T-helper 1 cell treated with Interleukin-12 subunit alpha and Interleukin-12 subunit beta and Interleukin-4 antibody, amounts not matched to agents 30 ng/mL and 1 ng/mL, for 36 hours (primary cell): Measurements from ENCODE around the gene MTURN. TPM values are rescaled to one million over a fixed set of nuclear protein-coding genes. Genes with fewer than 3 reads are reported as not detected.
"Not testable (repeated sequence)": the region's sequence is repeated elsewhere in the genome, so short reads cannot be mapped to it uniquely, and the experiment has no call there.

Source experiments
- intact Hi-C: fragments of 100-400 bp; cut with micrococcal nuclease; formaldehyde crosslinking; loops from one replicate; pipeline ENCODE4 v1.15.1; 2024
- total RNA-seq: library from RNA; stranded (reverse); gene quantifications from 2 replicates; pipeline ENCODE4 v1.2.3, GENCODE V29; 2022

MTURN gene
- total RNA-seq, 1 donor from 2014 or later, result 1.1 TPM

DNA sequence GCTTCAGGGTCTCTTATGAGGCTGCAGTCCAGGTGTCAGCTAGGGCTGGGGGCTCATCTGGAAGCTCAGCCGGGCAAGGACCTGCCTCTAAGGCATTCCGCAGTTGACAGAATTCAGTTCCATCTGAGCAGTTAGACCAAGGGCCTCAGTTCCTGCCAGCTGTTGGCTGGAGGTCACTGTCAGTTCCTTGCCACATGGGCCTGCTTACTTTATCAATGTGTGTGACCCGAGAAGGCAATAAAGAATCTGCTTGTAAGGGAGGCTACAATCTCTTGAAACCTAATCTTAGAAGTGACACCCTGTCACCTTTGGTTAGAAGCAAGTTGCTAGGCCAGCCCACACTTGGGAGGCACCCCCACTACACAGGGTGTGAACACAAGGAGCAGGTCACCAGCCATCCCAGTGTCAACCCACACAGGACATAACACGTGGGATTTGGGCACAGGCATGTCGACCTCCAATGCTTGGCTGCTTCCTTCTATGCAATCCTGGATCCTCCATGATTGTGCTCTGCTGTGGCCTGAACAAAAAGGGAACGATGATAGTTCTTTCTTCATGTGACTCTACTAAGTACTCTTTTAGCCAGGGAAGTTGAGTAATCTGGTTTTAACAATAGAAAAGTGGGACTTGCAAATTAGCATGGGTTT lies 41.8 kb downstream of the MTURN start:
- intact Hi-C loops, result no loop called here

DNA sequence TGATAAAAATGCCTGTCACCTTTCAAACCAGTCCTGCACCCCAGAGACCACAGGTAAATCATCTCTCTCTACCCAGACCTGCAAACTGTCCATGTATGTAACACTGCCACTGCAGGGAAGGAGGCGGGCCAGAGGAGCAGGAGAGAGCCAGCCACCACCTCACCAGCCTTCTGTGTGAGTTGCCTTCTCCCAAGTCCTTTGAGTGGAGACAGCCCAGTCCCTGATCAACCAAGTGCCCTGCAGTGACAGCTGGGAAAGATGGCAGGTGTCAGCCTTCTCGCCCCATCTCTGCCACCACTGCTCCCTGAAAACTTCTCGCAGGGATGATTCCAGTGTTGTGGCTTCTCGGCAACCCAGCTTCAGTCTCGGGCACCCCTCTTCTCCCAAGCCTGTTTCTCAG lies 42.4 kb downstream of the MTURN start:
- intact Hi-C loops, result no loop called here

DNA sequence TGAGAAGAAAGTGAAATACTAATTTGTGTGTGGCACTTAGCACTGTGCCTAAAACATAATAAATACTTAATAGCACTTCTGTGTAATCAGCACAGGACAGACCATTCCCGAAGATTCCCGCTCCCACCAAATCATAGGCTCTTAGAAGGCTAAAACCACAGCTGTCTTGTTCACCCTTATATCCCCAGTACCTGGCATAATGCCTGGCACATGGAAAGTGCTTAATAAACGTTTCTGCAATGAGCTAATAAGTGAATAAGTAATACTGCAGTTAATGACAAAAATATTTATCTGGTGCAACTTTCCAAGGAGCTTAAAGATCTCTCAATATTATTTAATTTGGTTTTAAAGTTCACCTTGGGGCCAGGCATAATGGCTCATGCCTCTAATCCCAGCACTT lies 43.2 kb downstream of the MTURN start:
- intact Hi-C loops, result no loop called here

DNA sequence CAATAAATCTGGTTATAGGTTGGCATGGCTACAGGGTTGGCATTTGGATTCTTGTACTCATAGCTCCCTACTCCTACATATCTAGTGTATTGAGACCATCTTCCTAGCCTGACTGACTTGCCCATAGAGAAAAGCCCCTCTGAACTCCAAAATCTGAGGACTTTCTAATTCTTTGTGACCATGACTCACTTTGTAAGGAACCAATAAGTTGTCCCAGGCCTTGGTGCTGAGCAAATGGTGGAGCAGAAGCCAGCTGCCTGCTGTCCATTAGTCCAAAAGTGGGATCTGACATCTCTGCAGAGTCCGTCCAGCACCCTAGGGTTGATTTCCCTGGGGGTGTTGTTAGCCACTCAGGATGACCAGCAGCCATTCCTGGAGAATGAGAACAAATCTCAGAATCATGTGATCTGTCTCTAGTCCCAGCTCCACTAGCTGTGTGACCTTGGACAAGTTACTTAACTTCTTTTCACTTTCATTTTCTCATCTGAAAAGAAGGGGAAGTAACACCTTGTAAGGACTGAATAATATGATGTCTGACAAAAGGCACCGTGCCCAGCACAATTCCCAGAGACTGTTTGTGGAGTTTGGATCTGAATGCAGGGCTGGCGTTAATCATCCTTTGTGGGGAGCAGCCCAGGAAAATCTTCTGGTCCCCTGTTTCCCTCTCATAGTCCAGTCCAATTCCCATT lies 44.1 kb downstream of the MTURN start:
- intact Hi-C loops, result no loop called here

DNA sequence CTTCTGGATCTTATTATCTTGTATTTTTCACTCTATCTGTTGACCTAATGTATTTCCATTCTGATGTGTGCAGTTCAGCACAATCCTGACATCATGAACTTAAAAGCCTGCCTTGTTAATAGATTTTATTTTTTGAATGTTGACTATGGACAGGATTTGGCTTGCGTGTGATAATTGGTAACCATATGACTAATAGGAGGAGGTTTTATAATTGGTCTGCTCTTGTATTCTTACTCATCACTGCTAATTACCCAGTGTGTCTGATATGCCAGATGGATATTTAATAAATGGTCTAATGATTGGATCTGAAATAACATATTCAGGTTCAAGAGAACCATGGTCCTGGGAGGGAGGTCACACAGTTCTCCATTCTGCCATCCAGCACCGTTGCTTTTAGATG lies 45.9 kb downstream of the MTURN start:
- intact Hi-C loops, result no loop called here

DNA sequence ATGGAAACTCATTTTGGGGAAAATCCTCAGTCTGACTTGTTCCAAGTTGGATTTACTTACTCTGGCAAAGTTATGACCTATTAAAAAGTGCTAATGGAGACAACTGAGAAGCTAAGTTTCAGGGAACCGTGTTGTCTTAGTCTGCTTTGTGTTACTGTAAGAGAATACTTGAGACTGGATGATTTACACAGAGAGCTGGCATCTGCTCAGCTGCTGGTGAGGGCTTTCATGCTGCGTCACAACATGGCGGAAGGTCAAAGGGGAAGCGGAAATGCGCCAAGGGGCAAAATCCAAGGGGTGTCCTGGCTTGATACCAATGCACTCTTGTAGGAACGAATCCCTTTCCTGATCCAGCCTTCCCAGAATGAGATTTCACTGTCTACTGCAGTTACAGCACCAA lies 46.4 kb downstream of the MTURN start:
- intact Hi-C loops, result no loop called here

DNA sequence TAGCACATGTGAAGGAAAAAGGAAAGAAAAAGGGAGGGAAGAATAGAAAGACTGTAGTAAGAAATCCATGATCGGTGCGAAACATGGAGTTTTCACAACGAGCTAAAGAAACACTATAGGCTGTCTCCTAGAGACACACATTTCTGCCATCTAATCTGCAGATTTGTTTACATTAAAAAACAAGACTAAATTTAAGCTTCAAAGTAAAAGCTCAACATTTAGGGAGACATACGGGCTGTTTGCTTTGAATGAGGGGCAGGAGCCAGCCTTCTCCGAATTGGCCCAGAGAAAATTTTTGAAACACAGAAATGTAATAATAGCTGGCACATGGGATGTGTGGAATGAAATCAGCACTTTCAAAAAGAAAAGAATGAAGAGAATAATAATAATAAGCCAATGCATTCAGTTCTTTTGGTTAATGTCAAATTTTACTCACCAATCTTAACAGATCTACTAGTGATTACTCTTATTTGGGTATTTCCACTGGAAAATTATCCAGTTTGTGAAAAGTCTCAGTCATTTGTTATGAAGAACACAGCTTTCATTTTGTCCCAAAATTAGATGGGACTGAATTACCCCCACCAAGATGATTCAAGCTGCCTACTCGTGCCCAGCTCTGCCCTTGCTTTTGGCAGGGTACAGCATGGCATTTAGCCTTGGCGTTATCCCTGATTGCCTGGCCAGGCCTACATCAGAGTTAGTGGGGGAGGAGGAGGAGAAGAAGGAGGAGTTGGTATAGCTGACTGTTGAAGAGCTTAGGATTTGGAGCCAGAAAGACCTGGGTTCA lies 47.1 kb downstream of the MTURN start:
- intact Hi-C loops, result no loop called here

DNA sequence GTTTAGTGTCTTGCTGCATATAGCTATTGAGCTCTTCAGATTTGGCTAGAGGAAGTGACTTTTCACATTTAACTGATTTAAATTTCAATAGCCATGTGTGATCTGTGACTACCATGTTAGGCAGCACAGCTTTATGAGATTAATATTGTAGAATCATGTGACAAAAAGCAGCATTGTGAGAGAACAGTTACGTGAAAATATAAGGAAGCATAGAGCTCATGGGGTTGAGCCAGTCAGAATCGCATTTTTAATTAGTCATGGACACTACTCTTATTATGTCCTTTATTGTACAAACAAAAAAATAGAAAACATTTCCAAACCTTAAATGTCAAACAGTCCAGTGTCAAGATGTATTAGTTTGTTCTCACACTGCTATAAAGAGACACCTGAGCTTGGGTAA lies 48.0 kb downstream of the MTURN start:
- intact Hi-C loops, result no loop called here

DNA sequence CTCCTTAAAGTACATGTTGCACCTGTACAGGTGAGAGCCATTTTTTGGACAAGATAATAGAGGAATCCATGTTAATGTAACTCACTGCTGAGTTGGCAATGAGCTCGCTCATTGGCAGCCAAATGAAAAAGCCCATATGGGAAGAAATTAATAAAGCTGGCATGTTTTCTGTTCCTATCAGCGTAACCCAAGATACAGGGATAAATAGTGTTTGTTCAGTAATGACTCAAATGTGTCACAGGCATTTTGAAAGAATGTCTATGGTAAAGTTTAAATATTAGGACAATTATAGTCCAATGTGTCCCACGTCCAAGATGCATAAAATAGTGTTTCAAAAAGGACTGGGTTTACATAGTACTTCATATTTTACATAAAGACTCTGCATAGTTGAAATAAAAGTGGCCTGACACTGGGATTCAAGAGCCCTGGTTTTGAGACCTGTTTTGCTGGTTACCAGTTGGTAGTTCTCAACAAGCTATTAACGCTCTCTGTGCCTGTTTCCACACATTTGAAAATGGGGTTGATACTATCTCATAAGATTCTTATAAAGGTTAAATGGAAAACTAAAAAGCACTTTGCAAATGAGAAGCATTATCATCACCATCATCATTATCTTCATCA lies 49.1 kb downstream of the MTURN start:
- intact Hi-C loops, result no loop called here

DNA sequence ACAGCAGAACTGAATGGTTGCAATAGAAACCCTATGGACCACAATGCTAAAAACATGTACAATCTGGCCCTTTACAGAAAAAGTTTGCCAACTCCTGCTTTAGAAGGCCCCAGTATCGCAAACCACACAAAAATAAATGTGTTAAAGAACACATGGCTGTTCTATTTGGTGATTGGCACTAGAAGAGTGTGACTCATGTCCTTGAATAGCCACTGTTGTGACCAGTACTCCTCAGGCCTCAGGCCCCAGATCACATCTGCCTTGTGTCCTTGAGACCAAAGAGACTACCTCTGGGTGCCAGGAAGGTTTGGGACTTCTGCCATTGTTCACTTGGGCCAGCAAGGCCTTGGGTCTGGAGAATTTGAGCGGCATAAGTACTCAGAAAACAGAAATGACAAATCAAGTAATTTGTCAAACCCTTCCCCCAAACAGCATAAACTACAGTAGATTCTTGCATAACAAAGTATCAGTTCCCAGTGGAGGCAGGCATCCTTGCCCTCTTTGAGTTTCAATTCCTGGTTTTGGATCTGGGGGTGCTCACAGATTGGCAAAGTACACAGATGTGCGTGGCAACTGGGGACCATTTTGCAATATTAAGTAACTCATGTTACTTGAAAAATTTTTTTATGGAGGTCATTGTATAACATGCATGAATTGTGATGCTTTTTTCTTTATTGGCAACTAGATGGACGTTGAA lies 50.2 kb downstream of the MTURN start:
- intact Hi-C loops, result no loop called here

DNA sequence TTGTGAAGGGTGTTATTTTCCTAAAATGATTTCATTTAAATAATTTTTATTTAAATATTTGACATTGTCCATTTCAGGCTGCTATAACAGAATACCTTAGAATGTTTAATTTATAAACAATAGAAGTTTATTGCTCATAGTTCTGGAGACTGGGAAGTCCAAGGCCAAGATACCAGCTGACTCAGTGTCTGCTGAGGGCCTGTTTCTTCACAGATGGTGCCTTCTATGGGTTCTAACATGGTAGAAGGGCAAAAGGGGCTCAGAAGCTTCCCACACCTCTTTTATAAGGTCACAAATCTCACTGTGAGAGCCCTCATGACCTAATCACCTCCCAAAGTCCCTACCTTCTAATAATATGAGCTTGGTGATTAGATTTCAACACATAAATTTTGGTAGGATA lies 50.7 kb downstream of the MTURN start:
- intact Hi-C loops, result no loop called here

DNA sequence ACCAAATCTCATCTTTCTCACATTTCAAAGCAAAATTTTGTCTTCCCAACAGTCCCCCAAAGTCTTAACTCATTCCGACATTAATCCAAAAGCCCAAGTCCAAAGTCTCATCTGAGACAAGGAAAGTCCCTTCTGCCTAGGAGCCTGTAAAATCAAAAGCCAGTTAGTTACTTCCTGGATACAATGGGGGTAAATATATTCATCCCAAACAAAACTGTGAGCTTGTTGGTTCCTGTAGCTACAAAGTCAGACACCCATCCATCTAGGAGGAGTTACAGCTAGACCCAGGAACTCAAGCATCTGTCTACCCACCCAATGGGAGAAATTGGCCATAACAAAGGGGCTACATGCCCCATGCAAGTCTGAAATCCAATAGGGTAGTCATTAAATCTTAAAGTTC lies 51.9 kb downstream of the MTURN start:
- intact Hi-C loops, result no loop called here

DNA sequence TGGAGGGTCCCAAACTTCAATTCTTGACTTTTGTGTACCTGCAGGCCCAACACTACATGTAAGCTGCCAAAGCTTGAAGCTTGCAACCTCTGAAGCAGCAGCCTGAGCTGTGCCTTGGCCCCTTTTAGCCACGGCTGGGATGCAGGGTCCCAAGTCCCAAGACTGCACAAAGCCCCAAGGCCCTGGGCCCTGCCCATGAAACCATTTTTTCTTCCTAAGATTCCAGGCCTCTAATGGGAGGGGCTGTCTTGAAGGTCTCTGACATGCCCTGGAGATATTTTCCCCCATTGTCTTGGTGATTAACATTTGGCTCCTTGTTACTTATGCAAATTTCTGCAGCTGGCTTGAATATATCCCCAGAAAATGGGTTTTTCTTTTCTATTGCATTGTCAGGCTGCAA lies 52.7 kb downstream of the MTURN start:
- intact Hi-C loops, result no loop called here

DNA sequence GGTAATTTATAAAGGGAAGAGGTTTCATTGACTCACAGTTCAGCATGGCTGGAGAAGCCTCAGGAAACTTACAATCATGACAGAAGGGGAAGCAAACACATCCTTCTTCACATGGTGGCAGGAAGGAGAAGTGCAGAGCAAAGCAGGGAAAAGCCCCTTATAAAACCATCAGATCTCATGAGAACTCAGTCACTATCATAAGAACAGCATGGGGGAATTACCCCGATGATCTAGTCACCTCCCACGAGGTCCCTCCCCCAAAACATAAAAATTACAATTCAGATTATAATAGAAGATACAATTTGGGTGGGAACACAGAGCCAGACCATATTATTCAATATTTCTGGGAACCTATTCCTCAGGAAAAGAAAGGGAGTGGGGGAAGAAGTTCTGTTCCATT lies 53.6 kb downstream of the MTURN start:
- intact Hi-C loops, result not testable (repeated sequence)

DNA sequence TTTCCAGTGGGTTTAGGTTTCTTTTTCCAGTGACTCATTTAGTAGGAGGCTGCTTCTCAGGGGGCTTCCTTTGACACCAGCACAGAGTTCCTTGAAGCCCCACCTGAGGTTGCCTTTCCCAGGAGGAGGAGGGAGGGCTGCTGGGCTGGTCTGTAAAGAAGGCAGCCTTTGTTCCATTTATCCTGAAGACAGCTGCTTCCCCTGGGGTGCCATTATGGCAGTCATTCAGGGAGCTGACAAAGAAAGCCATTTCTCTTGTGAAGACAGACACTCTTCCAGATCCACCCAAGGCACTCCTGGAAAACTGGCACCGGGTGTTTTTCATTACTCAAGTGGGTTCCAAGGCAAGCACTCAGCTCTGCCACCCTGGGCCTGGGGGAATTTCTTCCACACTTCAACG lies 54.0 kb downstream of the MTURN start:
- intact Hi-C loops, result no loop called here

DNA sequence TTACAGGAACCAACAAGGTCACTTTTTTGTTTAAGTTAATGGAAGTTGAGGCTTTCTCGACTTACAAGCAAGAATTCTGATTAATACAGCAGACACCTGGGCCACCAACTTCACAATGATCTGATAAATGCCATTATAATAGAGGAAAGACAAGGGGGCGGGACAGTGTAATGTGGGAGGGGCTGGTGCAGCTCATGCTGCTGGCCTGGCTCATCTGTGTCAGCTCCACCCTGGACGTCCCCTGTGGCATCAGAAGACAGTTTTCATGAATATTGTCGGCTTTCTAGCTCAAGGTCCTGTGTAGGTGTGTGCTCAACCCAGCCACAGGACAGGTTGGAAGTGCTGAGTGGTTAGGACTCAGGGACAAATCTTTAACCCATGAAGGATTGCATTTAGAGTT lies 57.0 kb downstream of the MTURN start:
- intact Hi-C loops, result no loop called here

DNA sequence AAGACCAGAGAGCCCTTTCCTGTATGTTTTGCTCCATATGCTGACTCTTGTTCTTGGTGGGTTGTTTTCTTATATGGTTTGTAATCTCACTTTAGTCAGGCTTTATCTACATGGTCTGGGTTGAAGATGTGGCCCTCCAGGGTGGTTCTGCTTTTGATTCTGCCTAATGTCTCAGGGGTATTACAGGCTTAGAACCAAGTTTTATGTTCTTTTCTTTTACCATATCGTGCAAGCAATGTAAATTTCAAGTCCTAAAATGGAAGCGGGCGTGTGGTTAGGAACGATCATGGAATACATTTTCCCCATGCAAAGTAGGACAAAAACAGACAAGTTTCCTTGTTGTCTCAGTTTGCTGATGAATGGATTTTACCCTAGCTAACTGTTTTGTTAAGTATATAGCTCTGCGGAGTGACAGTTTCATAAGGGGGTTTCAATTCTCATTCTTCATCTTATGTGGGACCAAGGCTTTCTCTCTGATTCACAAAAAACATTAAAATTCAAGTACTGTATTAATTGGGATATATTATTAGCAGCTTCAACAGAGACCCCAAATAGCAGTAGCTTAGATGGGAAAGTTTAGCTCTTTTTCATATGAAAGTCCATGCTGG lies 58.7 kb downstream of the MTURN start:
- intact Hi-C loops, result no loop called here

DNA sequence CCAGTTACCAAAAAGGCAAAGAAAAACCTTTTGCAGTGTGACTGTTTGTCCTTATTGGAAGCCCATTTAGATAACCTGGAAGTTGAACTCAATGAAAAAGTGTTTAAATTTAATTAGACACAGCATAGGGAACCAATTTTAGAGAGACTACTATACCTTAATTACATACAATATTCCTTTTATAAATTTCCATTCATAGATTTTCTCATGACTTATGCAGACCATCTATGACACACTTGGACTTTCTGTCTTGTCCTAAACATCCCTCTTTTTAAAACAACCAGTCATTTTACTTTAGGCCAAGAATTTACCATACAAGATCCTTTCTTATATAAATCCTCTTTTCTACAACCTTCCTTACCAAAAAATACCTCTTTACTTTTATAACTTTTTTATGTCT lies 61.6 kb downstream of the MTURN start:
- intact Hi-C loops, result no loop called here

DNA sequence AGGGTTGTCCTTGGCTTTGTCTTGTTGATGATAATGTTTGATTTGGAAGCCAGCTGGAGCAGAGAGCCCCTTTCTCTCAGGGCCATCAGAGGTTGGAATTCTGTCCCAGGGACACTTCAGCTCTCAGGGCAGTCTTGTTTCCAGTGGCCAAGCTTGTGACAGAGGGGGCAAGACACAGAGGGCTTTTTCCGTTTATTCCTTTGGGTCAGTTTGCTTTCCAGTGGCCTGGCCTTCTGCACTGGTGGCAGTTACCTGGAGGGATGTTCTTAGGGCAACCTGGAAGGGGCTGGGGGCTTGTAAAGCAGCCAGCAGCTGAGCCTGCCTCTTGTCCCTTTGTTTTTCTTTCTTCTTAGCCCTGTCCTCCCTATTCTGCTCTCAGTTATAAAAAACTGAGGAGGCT lies 62.7 kb downstream of the MTURN start:
- intact Hi-C loops, result no loop called here

DNA sequence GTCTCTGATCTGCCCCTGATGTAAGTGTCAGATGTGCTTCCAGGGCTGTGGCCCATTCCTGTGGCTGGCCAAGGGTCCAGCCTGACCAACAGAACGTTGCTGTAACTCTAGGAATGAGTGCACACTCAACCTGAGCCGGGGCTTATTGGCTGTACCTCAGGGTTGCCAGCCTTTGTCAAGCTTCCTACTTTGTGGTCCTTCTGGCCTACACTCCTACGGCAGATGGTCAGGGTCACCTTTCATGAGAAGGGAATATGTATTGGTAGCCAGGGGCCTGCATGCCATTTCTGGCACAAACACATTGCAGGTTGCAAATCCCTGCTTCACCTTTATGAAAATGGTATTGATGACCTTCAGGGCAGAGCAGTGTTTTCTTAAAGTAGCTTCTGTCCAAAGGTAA lies 64.5 kb downstream of the MTURN start:
- intact Hi-C loops, result no loop called here

DNA sequence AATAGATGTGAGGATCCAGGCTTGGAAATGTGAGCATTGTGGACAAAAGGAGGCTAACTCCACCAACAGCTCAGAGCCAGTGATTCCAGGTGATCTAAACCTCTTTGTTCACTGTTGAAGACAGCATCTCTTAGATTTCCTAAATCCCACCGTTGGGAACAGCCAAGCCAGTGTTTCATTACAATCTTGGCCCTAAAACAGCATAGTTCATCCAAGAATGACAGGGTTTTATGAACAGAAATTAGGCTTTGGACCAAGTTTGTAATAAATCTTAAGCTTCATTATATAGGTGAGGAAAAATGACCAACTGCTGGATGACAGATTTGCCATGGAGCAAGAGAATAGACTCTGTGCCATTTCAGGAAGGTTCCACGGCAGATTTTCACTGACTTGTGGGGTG lies 65.8 kb downstream of the MTURN start:
- intact Hi-C loops, result no loop called here
